GM21515 (cell line): ENCODE measurements around the gene HDAC3.
A peak's percentile ranks its signal among the peaks of the same experiment; 100 is the strongest.

ENCODE experiments used
- ATAC-seq: cut with Tn5 transposase; IDR thresholded peaks from one replicate; pipeline ENCODE4 v1.9.1; 2021; ENCODE audit not compliant: unreplicated experiment

HDAC3 gene

GRCh38 chr5:141636413-141637122 is at the start of gene HDAC3, which contains the start of gene RELL2:
HDAC3 (minus strand) TSS chr5:141636849; CDS start chr5:141636790, 59 bp downstream.
RELL2 (plus strand) TSS chr5:141636997; CDS start chr5:141638226, 1,229 bp downstream.
- peak; percentile 65 for ATAC-seq

GRCh38 chr5:141685591-141685990 is 48.9 kb upstream of the HDAC3 start:
- no peak for ATAC-seq

GRCh38 chr5:141683596-141684141 is 47.0 kb upstream of the HDAC3 start:
- no peak for ATAC-seq

- no peak for ATAC-seq
These were observed 45.3 kb upstream of the HDAC3 start, which contains the start of gene ARAP3 for GRCh38 chr5:141681695-141682641. ARAP3 (minus strand) TSS chr5:141682230; CDS start chr5:141680486, 1,744 bp downstream.

GRCh38 chr5:141681295-141681694 is 44.6 kb upstream of the HDAC3 start:
- no peak for ATAC-seq

GRCh38 chr5:141680751-141681201 is 44.1 kb upstream of the HDAC3 start:
- no peak for ATAC-seq

- no peak for ATAC-seq
These were observed 43.5 kb upstream of the HDAC3 start for GRCh38 chr5:141680178-141680577.

- ATAC-seq: no peak
These were observed 40.8 kb upstream of the HDAC3 start for GRCh38 chr5:141677415-141677814.

GRCh38 chr5:141675672-141676071 is 39.0 kb upstream of the HDAC3 start:
- no peak for ATAC-seq

- no peak for ATAC-seq
These were observed 38.1 kb upstream of the HDAC3 start for GRCh38 chr5:141674747-141675146.

- ATAC-seq: no peak
These were observed 36.5 kb upstream of the HDAC3 start for GRCh38 chr5:141672841-141673813.

GRCh38 chr5:141672071-141672840 is 35.6 kb upstream of the HDAC3 start:
- no peak for ATAC-seq

- ATAC-seq: no peak
These were observed 32.9 kb upstream of the HDAC3 start for GRCh38 chr5:141669520-141669919.

GRCh38 chr5:141668601-141669265 is 32.1 kb upstream of the HDAC3 start:
- ATAC-seq: no peak

GRCh38 chr5:141665995-141666940 is 29.6 kb upstream of the HDAC3 start:
- ATAC-seq: no peak

GRCh38 chr5:141664733-141665461 is 28.2 kb upstream of the HDAC3 start:
- peak; percentile 93 for ATAC-seq

GRCh38 chr5:141663506-141663905 is 26.9 kb upstream of the HDAC3 start:
- ATAC-seq: no peak
